ENCODE data around the gene AKNA.

The AKNA gene

DNA sequence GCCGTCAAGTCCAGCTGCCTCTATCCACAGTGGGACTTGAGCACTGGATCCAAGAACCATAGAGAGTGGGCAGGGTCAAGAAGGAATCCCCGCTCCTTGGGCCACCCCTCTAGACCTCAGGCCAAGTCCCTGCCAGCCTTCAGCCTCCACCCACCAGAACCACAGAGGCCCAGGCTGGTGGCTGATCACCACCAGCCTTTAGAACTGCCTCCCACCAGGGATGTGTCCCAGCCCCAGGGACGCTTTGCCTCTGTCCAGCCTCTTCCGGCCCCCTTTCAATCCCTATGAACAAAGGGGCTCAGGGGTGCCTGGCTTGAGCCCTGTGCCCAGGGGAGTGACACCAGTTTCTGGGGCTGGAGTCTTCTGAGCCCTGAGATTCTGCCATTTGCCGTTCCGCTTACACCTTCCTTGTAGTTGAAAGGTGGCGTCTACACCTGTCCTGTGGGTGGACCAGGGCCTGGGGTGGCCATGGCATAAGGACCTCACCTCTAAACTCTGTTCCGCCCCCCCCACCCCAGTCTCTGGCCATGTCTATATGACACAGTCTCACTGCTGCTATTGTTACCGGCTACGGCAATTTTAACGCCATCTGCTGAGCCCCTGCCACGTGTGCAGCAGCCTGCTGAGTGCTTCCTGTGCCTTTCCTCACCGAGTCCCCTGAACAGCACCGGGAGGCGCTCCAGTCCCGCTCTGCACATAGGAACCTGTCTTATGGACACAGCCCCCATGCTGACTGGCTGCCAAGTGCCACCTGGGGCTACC is 100.6 kb downstream of the AKNA start:
- DNase-seq (ENCODE audit: low read depth, low spot score) = no peak

DNA sequence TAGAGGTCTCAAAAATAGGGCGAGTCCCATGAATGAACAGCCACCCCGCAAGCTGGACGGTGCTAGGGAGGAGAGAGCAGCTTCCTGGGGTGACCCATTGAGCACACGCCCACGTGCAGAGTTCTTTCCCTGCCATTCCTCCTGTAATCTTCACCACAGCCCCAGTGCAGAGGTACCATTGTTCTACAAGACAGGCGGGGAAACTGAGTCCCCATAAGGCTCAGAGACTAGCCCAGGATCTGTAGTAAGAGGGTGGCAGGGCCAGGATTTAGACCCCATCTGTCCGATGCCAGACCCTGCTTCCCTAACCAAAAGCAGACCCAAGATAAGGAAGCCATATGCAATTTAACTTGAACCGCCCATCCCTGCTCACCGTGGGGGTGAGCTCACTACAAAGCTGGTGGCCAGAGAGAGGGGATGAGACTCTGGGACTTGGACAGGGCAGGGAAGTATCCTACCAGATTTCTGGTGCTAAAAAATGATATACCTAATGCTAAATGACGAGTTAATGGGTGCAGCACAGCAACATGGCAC is 101.6 kb downstream of the AKNA start:
- DNase-seq (ENCODE audit: low read depth, low spot score) = no peak

DNA sequence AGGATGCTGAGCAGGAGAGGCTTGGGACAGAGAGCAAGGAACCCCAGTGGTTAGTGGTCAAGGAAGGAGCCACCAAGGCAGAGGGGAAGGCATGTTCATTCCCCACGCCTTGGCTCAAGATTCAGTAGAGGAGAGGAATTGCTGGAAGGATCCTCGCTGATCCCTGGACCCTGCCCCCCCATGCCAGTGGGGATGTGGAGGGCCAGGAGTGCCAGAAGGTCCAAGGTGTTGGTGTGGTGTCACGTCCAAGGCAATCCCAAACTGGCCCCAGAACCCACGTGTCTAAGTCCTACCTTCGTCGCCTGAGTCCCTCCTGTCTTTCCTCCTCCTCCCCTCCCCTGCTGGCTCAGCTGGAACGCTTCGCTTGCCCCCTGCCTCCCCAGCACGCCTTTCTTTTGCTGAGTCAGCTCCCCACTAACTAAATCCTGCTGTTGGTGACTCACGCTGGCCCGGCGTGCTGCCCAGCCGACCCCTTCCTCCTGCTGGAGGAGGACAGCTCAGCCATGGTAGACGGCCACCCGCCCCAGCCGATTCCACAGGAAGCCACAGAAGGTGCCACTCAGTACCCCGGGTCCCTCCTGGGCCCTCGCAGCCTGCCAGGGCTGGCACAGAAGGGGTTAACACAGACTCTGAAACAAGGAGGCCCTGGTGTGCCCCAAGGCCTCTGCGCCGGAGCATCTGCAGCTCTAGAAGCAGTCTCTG is 102.5 kb downstream of the AKNA start:
- DNase-seq (ENCODE audit: low read depth, low spot score) = no peak

DNA sequence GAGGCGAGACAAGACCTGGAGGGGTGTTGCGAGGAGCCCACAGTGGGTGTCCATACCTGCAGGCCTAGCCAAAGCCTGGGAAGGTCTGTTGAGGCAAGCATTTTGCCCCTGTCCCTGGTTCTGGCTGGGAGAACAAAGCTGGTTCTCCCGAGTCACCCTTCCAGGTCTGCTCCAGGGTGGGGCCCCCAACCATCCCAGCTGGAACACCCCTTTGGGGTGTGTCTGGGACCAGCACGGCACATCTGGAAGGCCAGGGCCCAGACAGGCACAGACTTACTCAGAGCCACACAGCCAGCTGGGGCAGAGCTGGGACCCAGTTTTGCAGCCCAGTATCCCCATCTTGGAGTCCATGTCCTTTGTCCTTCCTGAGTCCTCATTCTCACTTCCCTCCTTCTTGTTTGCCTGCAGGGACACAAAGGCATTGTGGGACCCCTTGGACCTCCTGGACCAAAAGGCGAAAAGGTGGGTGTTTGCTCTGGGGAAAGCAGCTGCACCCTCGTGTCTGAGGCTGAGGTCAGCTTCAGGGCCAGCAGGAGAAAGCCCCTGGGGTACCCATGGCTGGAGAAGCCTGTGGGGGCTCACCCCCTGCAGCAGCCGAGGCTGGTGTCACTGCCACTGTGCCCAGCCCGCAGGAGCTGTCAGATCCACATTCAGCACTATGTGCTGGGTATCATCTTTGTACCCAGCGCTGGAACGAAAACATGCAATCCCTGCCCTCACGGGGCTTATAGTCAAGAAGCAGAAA is 103.3 kb downstream of the AKNA start:
- no peak for DNase-seq (ENCODE audit: low read depth, low spot score)
